HG03066 (cell line): Measurements from ENCODE around the gene NDUFB10.
A peak's percentile ranks its signal among the peaks of the same experiment; 100 is the strongest.
"Not testable (repeated sequence)": the region's sequence is repeated elsewhere in the genome, so short reads cannot be mapped to it uniquely, and the experiment has no call there.

Experiments
- ATAC-seq: cut with Tn5 transposase; IDR thresholded peaks from one replicate; pipeline ENCODE4 v1.9.1; 2021; ENCODE audit warnings: low read depth; ENCODE audit not compliant: unreplicated experiment

The NDUFB10 gene

DNA sequence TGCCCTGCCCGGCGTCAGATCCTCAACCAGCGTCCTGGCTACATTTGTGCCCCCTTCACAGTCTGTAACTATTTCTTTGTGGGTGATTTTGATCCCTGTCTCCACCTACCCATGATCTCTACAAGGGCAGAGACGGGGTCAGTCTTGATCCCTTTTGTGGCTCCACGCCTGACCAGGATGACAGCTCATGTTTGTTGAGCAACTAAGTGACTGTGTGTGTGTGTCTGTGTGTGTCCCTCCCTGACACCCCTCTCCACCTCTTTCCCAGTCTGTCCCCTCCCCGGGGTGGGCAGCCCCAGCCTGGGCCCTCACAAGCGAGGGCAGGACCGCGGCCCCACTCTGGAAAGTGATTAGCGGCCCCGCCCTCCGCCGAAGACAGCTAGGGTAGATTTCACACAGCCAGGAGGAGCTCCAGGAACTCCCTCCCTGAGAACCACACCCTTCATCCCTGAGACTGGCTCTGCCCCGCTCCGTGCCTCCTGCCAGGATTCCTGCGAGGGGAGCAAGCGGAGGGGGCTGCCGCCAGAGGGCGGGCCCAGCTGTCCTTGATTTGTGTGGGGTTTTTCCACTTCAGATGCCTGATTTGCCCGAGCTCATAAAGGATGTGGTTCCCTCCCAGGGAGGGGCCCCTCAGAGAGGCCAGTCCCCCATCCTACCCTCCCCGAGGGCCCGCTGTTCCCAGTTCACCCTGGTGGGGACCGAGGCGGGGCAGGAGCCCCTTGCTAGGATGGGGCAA lies 35.9 kb upstream of the NDUFB10 start:
- no peak for ATAC-seq

- no peak for ATAC-seq
These were observed 35.2 kb upstream of the NDUFB10 start for GRCh38 chr16:1924095-1924494.

DNA sequence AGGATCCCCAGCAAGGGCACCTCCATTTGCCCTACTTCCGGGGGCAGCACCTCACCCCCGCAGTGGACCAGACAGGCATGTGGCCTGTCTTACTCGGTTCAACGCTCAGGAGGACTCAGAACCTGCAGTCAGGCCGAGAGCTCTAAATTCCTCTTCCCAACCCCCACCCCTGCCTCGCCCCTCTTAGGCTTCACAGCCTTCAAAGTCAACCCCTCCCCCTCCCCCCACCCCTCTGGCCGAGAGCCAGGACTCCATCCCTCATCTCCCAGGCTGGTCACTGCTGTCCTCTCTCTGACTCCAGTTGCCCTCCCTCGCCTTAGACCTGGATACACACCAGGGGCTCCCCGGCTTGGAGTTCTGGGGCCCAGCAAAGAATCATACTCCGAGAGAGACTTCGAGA lies 33.1 kb upstream of the NDUFB10 start:
- ATAC-seq = no peak

- peak; percentile 21 for ATAC-seq
These were observed 30.2 kb upstream of the NDUFB10 start for GRCh38 chr16:1929105-1929504.

DNA sequence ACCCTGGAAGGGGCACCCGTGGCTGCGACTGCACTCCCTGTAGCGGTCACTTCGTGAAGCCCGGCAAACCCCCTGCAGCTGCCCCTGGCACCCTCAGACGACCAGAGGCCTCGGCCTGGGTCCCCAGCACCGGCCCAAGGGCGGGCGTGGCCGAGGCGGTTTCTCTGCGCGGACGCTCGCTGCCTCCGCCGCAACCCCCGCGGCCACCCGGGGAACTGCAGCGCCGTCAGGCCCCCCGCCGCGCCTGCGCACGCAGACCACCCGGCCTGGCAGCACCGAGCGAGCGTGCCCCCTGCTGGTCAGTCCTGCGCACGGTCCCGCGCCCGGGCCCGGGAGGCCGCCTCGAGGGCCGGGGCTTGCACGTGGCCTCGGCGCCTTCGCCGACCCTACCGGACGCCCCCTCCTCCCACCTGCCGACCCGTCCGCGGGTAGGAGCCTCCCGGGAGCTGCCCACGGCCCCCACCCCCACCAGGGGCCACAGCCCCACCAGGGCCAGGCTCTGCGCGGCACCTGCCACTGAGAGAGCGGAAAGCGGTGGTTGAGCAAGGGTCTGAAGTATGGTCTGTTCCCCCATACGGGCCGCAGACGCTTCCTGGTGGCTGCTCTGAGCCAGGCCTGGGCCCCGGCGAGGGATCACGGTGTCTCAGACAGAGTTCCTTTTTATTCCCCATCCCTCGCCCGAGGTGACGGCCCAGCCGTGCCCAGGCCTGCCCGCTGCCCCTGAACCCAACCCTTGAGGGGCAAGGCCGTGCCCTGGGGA lies 29.6 kb upstream of the NDUFB10 start:
- ATAC-seq = peak; percentile 75

GRCh38 chr16:1930338-1930720 lies 29.0 kb upstream of the NDUFB10 start:
- ATAC-seq = no peak

DNA sequence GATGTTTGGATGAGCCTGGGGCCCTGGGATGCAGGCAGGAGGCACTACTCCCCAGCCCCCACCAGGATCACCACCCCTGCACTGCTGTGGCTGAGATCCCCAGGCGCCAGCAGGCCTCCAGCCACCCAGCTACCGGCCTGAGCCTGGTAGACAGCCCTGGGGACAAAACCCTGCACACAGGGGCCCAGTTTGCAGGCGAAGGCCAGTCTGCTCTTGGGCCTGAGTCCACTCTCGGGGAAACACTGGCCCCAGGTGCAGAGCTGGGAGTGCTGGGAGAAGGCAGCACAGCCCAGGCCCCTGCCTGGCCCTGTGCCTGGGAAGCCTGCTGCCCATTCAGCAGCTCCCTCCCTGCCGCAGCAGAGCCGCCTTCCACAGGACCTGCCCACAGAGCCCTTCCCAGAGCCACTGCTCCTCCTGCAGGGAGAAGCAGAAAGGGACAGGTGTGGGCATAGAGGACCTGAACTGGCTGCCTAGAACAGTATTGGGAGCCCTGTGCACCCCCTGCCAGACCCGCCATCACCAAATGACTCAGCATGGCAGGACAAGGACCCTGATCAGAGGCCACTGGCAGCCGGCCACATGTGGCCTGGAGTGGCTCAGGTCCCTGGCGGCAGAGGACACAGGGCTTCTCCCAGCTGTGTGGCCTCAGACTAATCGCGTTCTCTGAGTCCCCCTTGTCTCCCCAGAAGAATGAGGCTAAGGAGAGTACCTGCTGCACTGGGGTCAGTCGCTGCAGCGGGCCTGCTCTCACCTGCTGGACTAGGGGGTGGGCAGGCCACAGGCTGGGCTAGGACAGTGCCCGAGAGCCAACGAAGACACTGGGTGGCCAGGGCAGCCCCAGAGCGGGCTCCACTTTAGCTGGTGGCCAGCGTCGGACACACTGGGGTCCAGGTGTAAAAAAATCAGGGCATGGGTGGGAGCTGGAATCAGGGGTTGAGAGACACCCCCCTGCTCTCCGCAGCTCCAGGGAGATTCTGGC lies 27.0 kb upstream of the NDUFB10 start:
- ATAC-seq = no peak

- no peak for ATAC-seq
These were observed 26.2 kb upstream of the NDUFB10 start for GRCh38 chr16:1933097-1933661.

DNA sequence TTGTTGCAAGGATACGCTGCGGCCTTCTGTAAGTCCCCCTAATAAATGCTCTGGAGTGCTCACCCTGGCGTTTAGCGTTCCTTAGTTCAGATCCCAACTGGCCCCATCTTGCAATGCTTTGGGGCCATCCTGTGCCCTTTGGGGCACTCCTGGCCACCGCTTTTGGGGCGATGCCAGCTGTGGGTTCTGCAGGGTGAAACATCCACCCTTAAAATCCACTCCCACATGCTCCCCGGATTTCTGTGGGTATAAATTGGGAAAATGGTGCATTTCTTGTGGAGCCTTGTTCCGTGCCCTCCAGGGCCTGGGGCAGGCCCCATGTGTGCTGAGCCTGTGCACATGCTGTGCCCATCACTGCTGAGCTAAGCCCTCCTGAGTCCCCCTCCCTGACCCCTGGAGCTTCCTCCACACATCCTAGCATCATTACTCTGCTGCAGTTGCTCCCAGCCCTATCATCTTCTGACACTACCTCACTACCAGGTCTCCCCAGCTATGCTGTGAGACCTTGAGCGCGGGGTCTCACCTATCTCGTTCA lies 22.3 kb upstream of the NDUFB10 start:
- no peak for ATAC-seq

DNA sequence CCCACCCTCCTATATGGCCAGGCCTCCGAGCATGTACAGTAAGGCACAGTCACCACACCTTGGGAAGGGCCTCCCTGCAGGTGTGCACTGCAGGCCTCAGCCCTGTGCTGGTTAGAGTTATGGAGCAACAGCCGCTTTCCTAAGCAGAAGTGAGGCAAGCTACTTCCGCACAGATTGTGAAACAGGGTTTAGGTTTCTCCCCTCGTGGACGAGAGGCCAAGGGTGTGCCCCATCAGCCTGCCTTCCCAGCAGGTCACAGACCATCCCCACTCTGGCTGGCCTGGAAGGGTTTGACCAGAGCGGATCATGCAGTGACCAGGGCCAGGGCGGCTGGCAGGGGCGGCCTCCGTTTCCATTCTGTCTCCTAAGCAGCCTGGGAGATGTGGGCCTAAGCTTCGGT lies 21.0 kb upstream of the NDUFB10 start:
- ATAC-seq = no peak

GRCh38 chr16:1938910-1939309 lies 20.4 kb upstream of the NDUFB10 start:
- ATAC-seq = no peak

- ATAC-seq = not testable (repeated sequence)
These were observed 19.5 kb upstream of the NDUFB10 start for GRCh38 chr16:1939833-1940232.

DNA sequence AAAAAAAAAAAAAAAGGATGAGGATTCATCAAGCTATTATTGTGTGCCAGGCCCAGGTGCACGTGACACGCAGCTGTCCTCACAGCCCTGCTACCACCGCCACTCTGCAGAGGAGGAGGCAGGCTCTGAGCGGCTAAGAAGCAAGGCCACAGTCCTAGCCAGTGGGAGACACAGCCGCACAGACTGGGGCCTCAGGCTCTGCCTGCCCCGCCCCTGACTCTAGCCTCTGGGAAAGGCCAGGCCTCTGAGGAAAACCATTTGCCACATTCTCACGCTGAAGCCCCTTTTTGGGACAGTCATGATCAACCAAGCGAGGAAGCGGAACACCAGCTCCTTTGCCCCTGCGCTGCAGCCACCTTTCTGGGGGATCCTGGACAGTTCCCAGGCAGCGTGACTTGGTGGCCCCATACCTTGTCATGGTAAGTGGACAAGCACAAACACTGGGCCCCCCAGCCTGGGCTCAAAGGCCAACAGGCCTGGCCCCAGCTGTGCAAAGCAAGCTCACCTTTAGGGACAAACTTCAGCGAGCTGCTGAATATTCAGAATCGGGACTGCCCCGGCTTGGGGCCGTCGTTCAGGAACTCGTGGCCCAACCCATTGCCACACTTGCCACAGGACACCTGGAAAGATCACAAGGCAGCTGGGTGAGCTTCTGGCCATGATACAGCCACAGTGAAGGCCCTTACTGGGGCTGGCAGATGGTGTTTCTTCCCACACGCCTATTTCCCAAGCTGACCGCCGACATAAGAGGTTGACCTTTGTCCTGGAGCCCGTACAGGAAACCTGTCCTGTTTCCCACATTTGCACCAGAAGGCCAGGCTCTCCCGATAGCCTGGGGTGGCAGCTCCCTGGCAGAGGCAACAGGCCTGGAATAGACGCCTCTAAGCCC lies 18.8 kb upstream of the NDUFB10 start:
- no peak for ATAC-seq

DNA sequence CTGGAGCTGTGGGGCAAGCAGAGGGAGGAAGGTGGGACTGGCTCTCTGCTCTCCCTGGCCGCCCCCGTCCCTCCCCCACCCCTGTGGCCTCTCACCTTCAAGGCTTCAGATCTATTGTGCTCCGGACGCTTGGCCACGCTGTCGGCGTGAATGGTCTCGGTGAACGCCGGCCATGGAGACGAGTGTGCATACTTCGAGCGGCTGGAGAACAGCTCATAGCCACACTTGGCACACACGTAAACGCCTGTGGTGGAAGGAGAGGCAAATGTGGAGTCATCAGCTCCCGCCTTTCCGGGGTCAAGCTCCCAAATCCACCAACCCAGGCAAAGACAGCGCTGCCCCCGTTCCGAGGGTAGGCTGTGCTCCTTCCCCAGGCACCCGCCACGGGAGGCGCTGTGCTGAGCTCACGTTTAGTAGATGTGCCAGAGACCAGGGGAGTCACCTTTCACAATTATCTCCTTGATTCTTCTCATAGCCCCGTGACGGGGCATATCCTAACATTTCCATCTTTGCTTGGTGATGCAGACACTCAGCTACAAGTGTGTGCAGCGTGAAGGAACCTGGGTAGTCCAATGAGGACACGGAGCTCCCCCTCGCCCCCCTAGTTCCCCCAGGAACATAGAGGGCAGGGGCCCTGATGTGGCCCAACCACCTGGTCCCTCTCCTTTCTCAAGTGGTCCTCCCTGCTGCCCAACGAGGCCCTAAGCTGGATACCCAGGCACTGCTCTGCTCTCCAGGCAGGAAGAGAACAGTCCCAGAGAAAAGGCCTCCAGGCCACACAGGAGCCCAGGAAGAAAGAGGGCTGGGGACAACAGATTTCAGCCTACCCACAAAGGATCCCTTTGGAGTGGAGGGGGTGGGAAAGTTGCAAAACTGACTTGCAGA lies 17.9 kb upstream of the NDUFB10 start:
- no peak for ATAC-seq

DNA sequence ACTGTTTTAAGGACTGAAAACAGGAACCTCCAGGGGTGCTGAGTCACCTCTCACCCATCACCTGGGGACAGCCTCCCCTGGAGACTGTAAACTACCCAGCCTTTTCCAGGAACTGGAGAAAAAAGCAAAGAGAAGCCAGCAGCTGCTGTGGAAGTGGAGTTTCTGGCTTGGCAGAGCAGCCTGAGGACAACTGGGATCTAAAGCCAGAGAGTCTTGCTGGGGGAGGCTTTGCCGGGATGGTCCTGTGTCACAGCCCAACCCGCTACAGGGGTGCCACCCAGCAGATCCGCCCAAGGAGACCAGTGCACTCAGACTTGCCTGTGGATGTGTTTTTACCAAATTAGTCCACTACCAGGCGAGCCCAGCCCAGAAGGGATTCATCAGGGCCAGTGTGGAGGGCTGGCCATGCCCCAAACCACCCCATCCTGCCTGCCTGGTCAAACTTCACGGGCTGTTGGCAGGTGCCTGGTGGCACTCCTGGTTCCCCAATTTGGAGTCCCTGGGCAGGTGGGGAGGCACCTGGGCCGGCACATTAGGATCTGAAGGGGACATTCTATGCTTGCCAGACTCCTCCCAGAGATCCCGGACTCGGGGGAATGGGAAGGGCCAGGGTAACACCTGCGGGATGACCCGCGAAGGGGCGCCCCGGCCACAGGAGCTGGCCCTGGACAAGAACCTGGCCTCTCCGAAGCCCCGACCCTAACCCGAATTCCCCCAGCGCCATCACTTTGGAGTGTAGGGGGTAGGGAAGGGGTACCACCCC lies 17.1 kb upstream of the NDUFB10 start:
- ATAC-seq = no peak

- peak; percentile 83 for ATAC-seq
These were observed 16.3 kb upstream of the NDUFB10 start, which contains the start of gene MSRB1 for GRCh38 chr16:1942810-1943726. Gene MSRB1 (minus strand): TSS chr16:1943199. CDS start chr16:1943156, 43 bp downstream.
